Tibial artery (tissue), 4 donors: ENCODE results near the gene STARD3.

Source experiments
- DNase-seq, 2 donors: peaks; one replicate each; pipeline ENCODE4 v3.0.0-alpha.2; 2019
- H3K27ac ChIP-seq, 2 donors: fragments of 200-600 bp; sonication (generic) in 1 of 2; 1 replicate in 1 of 2; 2 replicates in 1 of 2; pipeline ENCODE4 v1.5.1; 2018 to 2019; ENCODE audit warnings: mild to moderate bottlenecking in 1 of 2
- H3K27me3 ChIP-seq, 2 donors: fragments of 200-600 bp; sonication (generic) in 1 of 2; one replicate each; pipeline versions ENCODE4 v1.5.1 to v1.6.0; 2016 to 2019
- H3K36me3 ChIP-seq, 3 donors: fragments of 200-600 bp; sonication (generic) in 2 of 3; one replicate each; pipeline ENCODE4 v1.5.1; 2016 to 2019; ENCODE audit warnings: mild to moderate bottlenecking in 2 of 3
- H3K4me1 ChIP-seq, 4 donors: fragments of 200-600 bp; sonication (generic) in 2 of 4; 1 replicate in 3 of 4; 2 replicates in 1 of 4; pipeline ENCODE4 v1.5.1; 2016 to 2019
- H3K4me3 ChIP-seq, 2 donors: fragments of 200-600 bp; sonication (generic) in 1 of 2; 1 replicate in 1 of 2; 2 replicates in 1 of 2; pipeline ENCODE4 v1.5.1; 2018 to 2019; ENCODE audit warnings: mild to moderate bottlenecking in 2 of 2
- H3K9me3 ChIP-seq, 3 donors: fragments of 200-600 bp; sonication (generic) in 1 of 3; one replicate each; pipeline ENCODE4 v1.5.1; 2016 to 2019
- CTCF ChIP-seq, 2 experiments: fragments of 200-600 bp in 1 of 2; fragments of 450-650 bp in 1 of 2; IDR thresholded peaks; one replicate each; pipeline ENCODE4 v1.5.1; 2017 to 2019; ENCODE audit warnings: antibody characterized with exemption in 2 of 2, mild to moderate bottlenecking in 1 of 2, moderate library complexity in 1 of 2
- intact Hi-C: fragments of 100-400 bp; cut with DNase I; formaldehyde crosslinking; loops from one replicate; pipeline ENCODE4 v1.15.0; 2023; ENCODE audit warnings: low total_unique reads

Gene STARD3

GRCh38 chr17:39599004-39599664 lies 37.8 kb upstream of the STARD3 start:
- no peak for DNase-seq
- intact Hi-C loops, result no loop called here
- Histone ChIP-seq H3K27me3 (peaks cover 11 to 97% of the 10 kb centered on the region in 2 donors), H3K4me3 (peak overlapping the region in 1 of 2 donors; percentile 12), H3K4me1 (peaks cover 0 to 34% (median 20%) of the 10 kb centered on the region in 4 donors), H3K9me3 (no peaks in the 10 kb centered on the region), H3K27ac (no peak overlapping the region), H3K36me3 (no peaks in the 10 kb centered on the region)
- TF ChIP-seq CTCF (IDR thresholded peaks at IDR 0.05), result no peak

- no peak overlapping the region for H3K4me3 ChIP-seq
- no peak overlapping the region for H3K27ac ChIP-seq
- intact Hi-C loops, result loop anchor here (10.0 kb wide), 1 partner anchor 615 kb away; the partner anchor contains the start of gene WIPF2
- no peak for DNase-seq
- peaks cover 0 to 40% (median 22%) of the 10 kb centered on the region in 4 donors for H3K4me1 ChIP-seq
- H3K36me3 ChIP-seq, result no peaks in the 10 kb centered on the region
- no peaks in the 10 kb centered on the region for H3K9me3 ChIP-seq
- no peak for TF ChIP-seq CTCF (IDR thresholded peaks at IDR 0.05)
- peaks cover 11 to 99% of the 10 kb centered on the region in 2 donors for H3K27me3 ChIP-seq
These were observed 37.2 kb upstream of the STARD3 start for GRCh38 chr17:39599665-39600231.

- Histone ChIP-seq H3K9me3 (no peaks in the 10 kb centered on the region), H3K27me3 (peaks cover 12 to 99% of the 10 kb centered on the region in 2 donors), H3K4me1 (peaks cover 0 to 47% (median 29%) of the 10 kb centered on the region in 4 donors), H3K27ac (no peak overlapping the region), H3K4me3 (no peak overlapping the region), H3K36me3 (no peaks in the 10 kb centered on the region)
- intact Hi-C loops, result loop anchor here (10.0 kb wide), 1 partner anchor 614 kb away; the partner anchor contains the start of gene WIPF2
- TF ChIP-seq CTCF (IDR thresholded peaks at IDR 0.05), result no peak
- no peak for DNase-seq
These were observed 36.5 kb upstream of the STARD3 start for GRCh38 chr17:39600288-39600996.

GRCh38 chr17:39600997-39601597 lies 35.8 kb upstream of the STARD3 start:
- TF ChIP-seq CTCF (IDR thresholded peaks at IDR 0.05), result no peak
- Histone ChIP-seq H3K9me3 (no peaks in the 10 kb centered on the region), H3K36me3 (no peaks in the 10 kb centered on the region), H3K4me1 (peaks cover 0 to 54% (median 36%) of the 10 kb centered on the region in 4 donors), H3K27me3 (peaks cover 16 to 99% of the 10 kb centered on the region in 2 donors), H3K27ac (no peak overlapping the region), H3K4me3 (no peak overlapping the region)
- DNase-seq, result no peak
- intact Hi-C loops, result loop anchor here (10.0 kb wide), 1 partner anchor 614 kb away; the partner anchor contains the start of gene WIPF2

- Histone ChIP-seq H3K9me3 (no peaks in the 10 kb centered on the region), H3K27ac (no peak overlapping the region), H3K27me3 (peaks cover 16 to 99% of the 10 kb centered on the region in 2 donors), H3K4me1 (peaks cover 0 to 57% (median 44%) of the 10 kb centered on the region in 4 donors), H3K36me3 (no peaks in the 10 kb centered on the region), H3K4me3 (no peak overlapping the region)
- intact Hi-C loops, result loop anchor here (10.0 kb wide), 1 partner anchor 613 kb away; the partner anchor contains the start of gene WIPF2
- no peak for TF ChIP-seq CTCF (IDR thresholded peaks at IDR 0.05)
- DNase-seq, result no peak
These were observed 35.0 kb upstream of the STARD3 start for GRCh38 chr17:39601758-39602532.
